Measurements from ENCODE around the gene HOXA9.

Gene HOXA9

DNA sequence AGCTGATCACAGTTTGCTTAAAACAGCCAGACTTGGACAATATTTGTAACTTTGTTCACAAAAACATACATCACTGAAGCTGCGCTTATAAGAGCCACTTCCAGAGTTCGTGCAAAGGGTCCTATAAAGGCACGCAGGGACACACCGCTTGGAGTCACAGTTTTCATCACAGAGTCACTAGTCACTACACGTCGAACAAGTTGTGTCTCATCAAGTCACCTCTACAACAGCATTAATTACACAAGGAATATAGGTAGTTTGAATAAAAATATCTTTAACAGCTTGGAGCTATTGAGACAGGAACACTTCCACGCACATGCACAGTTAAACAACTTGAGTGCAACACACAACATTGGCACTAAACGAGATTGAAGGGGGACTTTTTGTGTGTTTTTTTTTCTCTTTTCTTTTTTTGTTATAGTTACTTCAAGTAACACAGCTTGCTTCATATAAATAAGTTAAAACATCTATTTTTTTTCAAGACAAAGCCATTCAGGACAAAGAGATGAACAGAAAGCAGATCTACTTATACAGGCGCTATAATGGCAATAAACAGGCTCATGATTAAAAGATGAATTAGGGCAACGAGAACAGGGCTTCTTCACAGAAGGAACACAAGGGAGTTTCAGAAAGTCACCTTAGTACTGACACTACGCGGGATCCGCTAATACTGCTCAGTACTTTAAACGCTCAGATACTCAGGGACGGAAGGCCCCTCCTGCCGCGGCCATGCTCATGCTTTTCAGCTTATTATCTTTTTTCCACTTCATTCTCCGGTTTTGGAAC is 24.0 kb downstream of the HOXA9 start:
- TF ChIP-seq, protein P1, sequence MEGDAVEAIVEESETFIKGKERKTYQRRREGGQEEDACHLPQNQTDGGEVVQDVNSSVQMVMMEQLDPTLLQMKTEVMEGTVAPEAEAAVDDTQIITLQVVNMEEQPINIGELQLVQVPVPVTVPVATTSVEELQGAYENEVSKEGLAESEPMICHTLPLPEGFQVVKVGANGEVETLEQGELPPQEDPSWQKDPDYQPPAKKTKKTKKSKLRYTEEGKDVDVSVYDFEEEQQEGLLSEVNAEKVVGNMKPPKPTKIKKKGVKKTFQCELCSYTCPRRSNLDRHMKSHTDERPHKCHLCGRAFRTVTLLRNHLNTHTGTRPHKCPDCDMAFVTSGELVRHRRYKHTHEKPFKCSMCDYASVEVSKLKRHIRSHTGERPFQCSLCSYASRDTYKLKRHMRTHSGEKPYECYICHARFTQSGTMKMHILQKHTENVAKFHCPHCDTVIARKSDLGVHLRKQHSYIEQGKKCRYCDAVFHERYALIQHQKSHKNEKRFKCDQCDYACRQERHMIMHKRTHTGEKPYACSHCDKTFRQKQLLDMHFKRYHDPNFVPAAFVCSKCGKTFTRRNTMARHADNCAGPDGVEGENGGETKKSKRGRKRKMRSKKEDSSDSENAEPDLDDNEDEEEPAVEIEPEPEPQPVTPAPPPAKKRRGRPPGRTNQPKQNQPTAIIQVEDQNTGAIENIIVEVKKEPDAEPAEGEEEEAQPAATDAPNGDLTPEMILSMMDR (IDR thresholded peaks at IDR 0.05; ENCODE audit: extremely low read depth, insufficient read depth, missing control alignments): no peak
- DNase-seq (ENCODE audit: low spot score): no peak
- in situ Hi-C loops (cut with MboI; ENCODE audit: low pct_unique_long_range_greater_than_20kb, low sequenced_read_pairs, unreplicated experiment): no loop called here

DNA sequence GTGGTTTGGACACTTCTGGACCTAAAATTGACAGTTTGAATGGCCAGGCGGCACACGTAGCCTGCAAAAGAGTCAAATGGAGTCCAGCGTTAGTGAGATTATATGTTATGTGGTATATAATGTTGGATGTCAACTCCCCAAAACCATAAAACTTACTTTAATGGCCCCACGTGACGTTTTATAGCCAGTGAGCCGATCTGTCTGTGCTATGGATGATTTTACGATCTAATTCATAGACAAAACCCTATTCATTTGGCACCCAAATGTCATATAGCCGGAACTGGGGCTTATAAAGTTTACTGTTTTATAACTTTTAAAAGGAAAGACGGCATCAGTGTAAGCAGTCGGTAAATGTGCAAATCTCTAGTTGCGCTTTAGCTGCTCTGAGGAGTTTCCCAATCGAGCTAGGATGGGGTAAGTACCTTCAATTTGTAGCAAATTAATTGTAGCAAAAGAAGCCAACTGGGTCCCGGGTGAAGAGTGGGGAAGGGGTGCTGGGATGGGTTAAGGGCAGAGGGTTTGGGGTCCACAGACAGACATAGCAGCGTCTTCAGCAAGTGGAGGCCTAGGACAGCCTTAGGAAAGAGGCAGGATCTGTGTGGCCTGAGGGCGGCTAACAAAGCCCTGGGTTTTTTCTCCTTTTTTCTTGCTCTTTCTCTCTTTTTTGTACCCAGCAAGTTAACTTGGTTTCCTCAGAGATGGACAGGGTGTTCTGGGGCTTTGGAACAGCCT is 25.0 kb downstream of the HOXA9 start:
- TF ChIP-seq, protein P1 (IDR thresholded peaks at IDR 0.05; ENCODE audit: extremely low read depth, insufficient read depth, missing control alignments): no peak
- in situ Hi-C loops (cut with MboI; ENCODE audit: low pct_unique_long_range_greater_than_20kb, low sequenced_read_pairs, unreplicated experiment): no loop called here
- DNase-seq (ENCODE audit: low spot score): no peak

DNA sequence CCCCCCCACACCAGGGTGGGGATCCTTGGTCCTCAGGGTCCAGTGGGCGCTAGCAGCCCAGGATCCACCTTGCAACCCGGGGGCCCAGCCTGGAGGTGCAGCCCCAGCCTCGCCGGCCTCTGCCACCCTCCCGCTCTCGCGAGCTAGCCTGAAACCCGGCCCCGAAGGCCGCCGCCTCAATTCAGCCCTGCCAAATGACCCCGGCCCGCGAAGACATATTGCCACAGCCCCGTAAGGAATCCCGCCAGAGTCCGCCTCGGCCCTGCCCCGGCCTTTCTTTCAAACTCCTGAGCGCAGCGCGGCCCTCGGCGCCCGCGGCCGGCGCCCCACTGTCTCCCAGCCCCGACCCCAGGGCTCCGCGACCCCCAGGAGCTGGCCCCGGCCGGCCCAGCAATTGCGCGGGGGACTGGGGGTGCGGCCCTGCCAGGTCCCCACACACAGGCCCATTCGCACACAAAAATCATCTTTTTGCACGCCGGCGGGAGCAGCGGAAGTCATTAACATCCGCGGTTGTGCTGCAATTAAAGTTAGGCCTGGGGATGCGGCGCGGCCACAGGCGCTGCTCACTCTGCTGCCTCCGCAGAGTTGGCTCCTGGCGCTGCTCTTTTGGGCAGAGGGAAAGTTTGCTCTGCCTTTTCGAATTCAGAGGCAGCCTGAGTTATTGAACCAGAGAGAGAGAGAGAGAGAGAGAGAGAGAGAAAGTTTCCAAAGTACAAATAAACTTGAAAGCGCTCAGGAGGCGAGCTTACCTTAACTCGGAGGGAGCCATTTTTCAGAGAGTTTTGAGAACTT is 25.8 kb downstream of the HOXA9 start:
- in situ Hi-C loops (cut with MboI; ENCODE audit: low pct_unique_long_range_greater_than_20kb, low sequenced_read_pairs, unreplicated experiment): no loop called here
- TF ChIP-seq, protein P1 (IDR thresholded peaks at IDR 0.05; ENCODE audit: extremely low read depth, insufficient read depth, missing control alignments): no peak

DNA sequence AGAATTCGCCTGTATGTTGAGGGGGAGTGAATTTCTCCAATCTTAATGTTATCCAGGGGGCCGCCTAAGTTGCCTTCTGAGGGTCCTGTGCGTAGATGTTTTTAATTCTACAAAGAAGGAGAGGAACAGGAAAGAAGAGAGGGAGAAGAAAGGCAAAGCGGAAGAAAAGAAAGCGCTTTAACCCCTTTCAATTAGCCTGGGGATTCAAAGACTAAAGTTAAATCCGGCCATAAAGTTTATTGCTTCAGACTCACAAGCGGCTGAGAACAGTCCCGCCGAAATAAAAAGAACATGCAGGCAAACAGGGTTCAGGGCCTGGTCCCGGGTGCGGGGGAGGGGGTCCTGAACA is 26.4 kb downstream of the HOXA9 start:
- no peak for DNase-seq (ENCODE audit: low spot score)
- TF ChIP-seq, protein P1 (IDR thresholded peaks at IDR 0.05; ENCODE audit: extremely low read depth, insufficient read depth, missing control alignments): no peak
- in situ Hi-C loops (cut with MboI; ENCODE audit: low pct_unique_long_range_greater_than_20kb, low sequenced_read_pairs, unreplicated experiment): no loop called here

More for the DNA sequence above, 25.8 kb downstream of the HOXA9 start:
- DNase-seq (ENCODE audit: low spot score): no peak

DNA sequence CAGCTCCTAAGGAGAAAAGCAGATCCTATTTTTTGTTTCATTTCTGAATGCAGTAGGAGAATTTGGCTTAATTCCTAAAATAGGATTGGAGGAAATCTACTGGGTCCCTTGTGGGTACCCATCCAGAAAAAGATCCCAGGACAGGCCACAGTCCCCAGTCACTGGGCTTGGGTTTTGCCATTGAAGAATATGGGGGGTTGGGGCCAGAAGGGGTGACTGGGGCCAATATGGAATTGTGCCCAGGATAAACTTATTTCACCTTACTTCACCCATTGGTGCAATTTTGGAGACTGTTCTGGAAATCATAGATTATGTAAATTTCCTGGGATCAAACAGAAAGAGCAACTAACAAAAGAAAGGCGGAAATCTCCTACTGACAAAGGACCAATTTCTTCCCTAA is 26.9 kb downstream of the HOXA9 start:
- TF ChIP-seq, protein P1 (IDR thresholded peaks at IDR 0.05; ENCODE audit: extremely low read depth, insufficient read depth, missing control alignments): no peak
- in situ Hi-C loops (cut with MboI; ENCODE audit: low pct_unique_long_range_greater_than_20kb, low sequenced_read_pairs, unreplicated experiment): no loop called here
- no peak for DNase-seq (ENCODE audit: low spot score)

DNA sequence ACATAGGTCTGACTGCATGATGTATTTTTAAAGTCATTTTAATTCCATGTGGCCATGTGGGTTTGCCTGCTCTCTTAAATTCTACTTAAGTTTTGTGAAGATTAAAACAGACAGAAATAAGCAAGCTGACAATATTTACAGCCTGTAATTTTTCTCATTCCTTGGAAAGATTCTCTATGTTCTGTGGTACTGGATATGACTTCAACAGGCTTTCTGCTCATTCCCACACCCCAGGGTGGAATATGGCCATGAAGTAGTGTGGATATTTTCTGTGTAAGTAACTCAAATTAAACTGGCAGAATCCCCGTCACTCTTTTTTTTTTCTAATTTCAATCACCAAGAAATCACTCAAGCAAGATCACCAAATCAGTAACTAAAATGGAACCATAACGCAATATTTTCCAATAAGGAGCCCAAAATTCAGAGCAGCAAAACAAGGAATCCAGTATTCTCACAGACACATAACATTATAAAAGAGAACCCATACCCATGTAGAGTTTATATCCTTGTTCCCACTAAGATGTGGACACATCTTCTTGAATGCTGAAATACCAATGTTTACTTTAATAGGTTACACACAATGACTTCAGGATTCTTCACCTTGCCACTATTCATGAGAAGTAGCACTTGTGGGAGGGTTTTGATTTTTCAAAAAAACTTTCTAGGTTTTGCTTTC is 27.6 kb downstream of the HOXA9 start:
- in situ Hi-C loops (cut with MboI; ENCODE audit: low pct_unique_long_range_greater_than_20kb, low sequenced_read_pairs, unreplicated experiment): no loop called here
- no peak for DNase-seq (ENCODE audit: low spot score)
- TF ChIP-seq, protein P1 (IDR thresholded peaks at IDR 0.05; ENCODE audit: extremely low read depth, insufficient read depth, missing control alignments): no peak
